Measurements from ENCODE around the gene DICER1.

- TF ChIP-seq CTCF (IDR thresholded peaks at IDR 0.05): no peak
- TF ChIP-seq POLR2A (IDR thresholded peaks at IDR 0.05): no peak
Measured at GRCh38 chr14:95045836-95046430, 111.4 kb downstream of the DICER1 start.

Measured in adrenal gland (tissue), 5 donors.